Activated naive CD4-positive, alpha-beta T cell treated with anti-CD3 and anti-CD28 coated beads, Interleukin-2, amount 10 ng/mL, durations not matched to agents 7 days and 5 days (primary cell): Measurements from ENCODE around the gene SLC44A2.

Experiments
- CTCF ChIA-PET: fragments of 350-600 bp; sonication (Branson Sonifier 250); formaldehyde crosslinking; loops from one replicate; lab custom pipeline; 2021; ENCODE audit warnings: antibody characterized with exemption; lab: Charles Lee
- DNase-seq: peaks from one replicate; pipeline ENCODE4 v3.0.0-alpha.2; 2020
- H3K27ac Mint-ChIP-seq: one replicate; pipeline ENCODE4 v1.8.0; 2021; ENCODE audit warnings: mild to moderate bottlenecking, moderate library complexity, mixed read lengths
- H3K27me3 Mint-ChIP-seq: one replicate; pipeline ENCODE4 v1.8.0; 2021; ENCODE audit warnings: mild to moderate bottlenecking, mixed read lengths
- H3K36me3 Mint-ChIP-seq: one replicate; pipeline ENCODE4 v1.8.0; 2021; ENCODE audit warnings: mixed read lengths
- H3K4me1 Mint-ChIP-seq: one replicate; pipeline ENCODE4 v1.8.0; 2021; ENCODE audit warnings: mixed read lengths
- H3K4me3 Mint-ChIP-seq: one replicate; pipeline ENCODE4 v1.8.0; 2021; ENCODE audit warnings: mild to moderate bottlenecking, moderate library complexity, mixed read lengths
- H3K9me3 Mint-ChIP-seq: one replicate; pipeline ENCODE4 v1.8.0; 2021; ENCODE audit warnings: mixed read lengths

The SLC44A2 gene

GRCh38 chr19:10602330-10603083 is 22.8 kb upstream of the SLC44A2 start:
- CTCF ChIA-PET, result interaction anchor here (0.8 to 4.4 kb wide), 4 partner anchors 21 to 42 kb away, joined by 3 to 29 read pairs (median 4); no protein-coding TSS in a partner anchor
- no peaks in the 10 kb centered on the region for H3K9me3 Mint-ChIP-seq
- peaks cover 35% of the 10 kb centered on the region for H3K4me1 Mint-ChIP-seq
- H3K27ac Mint-ChIP-seq, result peak overlapping the region; percentile 100
- DNase-seq, result peak; percentile 91
- peaks cover 28% of the 10 kb centered on the region for H3K27me3 Mint-ChIP-seq
- peaks cover 12% of the 10 kb centered on the region for H3K36me3 Mint-ChIP-seq
- H3K4me3 Mint-ChIP-seq, result peak overlapping the region; percentile 99

GRCh38 chr19:10603084-10603872 is 22.1 kb upstream of the SLC44A2 start:
- CTCF ChIA-PET, result interaction anchor here (0.8 to 4.4 kb wide), 4 partner anchors 20 to 41 kb away, joined by 3 to 29 read pairs (median 8); no protein-coding TSS in a partner anchor
- Mint-ChIP-seq H3K27ac (peak overlapping the region; percentile 100), H3K27me3 (peaks cover 23% of the 10 kb centered on the region), H3K4me3 (peak overlapping the region; percentile 99), H3K9me3 (no peaks in the 10 kb centered on the region), H3K4me1 (peaks cover 35% of the 10 kb centered on the region), H3K36me3 (peaks cover 12% of the 10 kb centered on the region)
- DNase-seq, result peak; percentile 93

GRCh38 chr19:10603873-10604459 is 21.4 kb upstream of the SLC44A2 start:
- peaks cover 12% of the 10 kb centered on the region for H3K36me3 Mint-ChIP-seq
- peak overlapping the region; percentile 100 for H3K27ac Mint-ChIP-seq
- CTCF ChIA-PET, result interaction anchor here (1.2 to 4.4 kb wide), 3 partner anchors 19 to 40 kb away, joined by 4 to 29 read pairs (median 11); no protein-coding TSS in a partner anchor
- H3K27me3 Mint-ChIP-seq, result peaks cover 16% of the 10 kb centered on the region
- DNase-seq, result peak; percentile 50
- no peaks in the 10 kb centered on the region for H3K9me3 Mint-ChIP-seq
- peak overlapping the region; percentile 99 for H3K4me3 Mint-ChIP-seq
- peaks cover 35% of the 10 kb centered on the region for H3K4me1 Mint-ChIP-seq

- CTCF ChIA-PET, result interaction anchor here (2.3 to 4.4 kb wide), 2 partner anchors 23 to 40 kb away, joined by 11 to 29 read pairs; no protein-coding TSS in a partner anchor
Observed at GRCh38 chr19:10604460-10604980, 20.8 kb upstream of the SLC44A2 start.

GRCh38 chr19:10611907-10612306 is 13.4 kb upstream of the SLC44A2 start:
- Mint-ChIP-seq H3K4me1 (peaks cover 29% of the 10 kb centered on the region), H3K27ac (no peak overlapping the region), H3K36me3 (peaks cover 25% of the 10 kb centered on the region), H3K27me3 (no peaks in the 10 kb centered on the region), H3K9me3 (no peaks in the 10 kb centered on the region), H3K4me3 (no peak overlapping the region)
- CTCF ChIA-PET, result interaction anchor here (0.8 to 1.7 kb wide), 3 partner anchors 30 to 32 kb away, joined by 3 to 7 read pairs (median 6); no protein-coding TSS in a partner anchor
- no peak for DNase-seq

More at GRCh38 chr19:10604460-10604980, 20.8 kb upstream of the SLC44A2 start:
- Mint-ChIP-seq H3K36me3 (peaks cover 12% of the 10 kb centered on the region), H3K4me3 (peak overlapping the region; percentile 99), H3K9me3 (no peaks in the 10 kb centered on the region), H3K27ac (peak overlapping the region; percentile 100), H3K27me3 (peaks cover 15% of the 10 kb centered on the region), H3K4me1 (peaks cover 35% of the 10 kb centered on the region)
- peak; percentile 32 for DNase-seq

GRCh38 chr19:10612499-10613119 is 12.7 kb upstream of the SLC44A2 start:
- Mint-ChIP-seq H3K27me3 (no peaks in the 10 kb centered on the region), H3K4me1 (peaks cover 30% of the 10 kb centered on the region), H3K4me3 (no peak overlapping the region), H3K27ac (no peak overlapping the region), H3K9me3 (no peaks in the 10 kb centered on the region), H3K36me3 (peaks cover 25% of the 10 kb centered on the region)
- CTCF ChIA-PET, result interaction anchor here (1.3 to 1.7 kb wide), 3 partner anchors 31 to 32 kb away, joined by 3 to 7 read pairs (median 6); no protein-coding TSS in a partner anchor
- no peak for DNase-seq

- CTCF ChIA-PET, result no interaction called here
- peaks cover 36% of the 10 kb centered on the region for H3K4me1 Mint-ChIP-seq
- H3K9me3 Mint-ChIP-seq, result no peaks in the 10 kb centered on the region
- no peaks in the 10 kb centered on the region for H3K27me3 Mint-ChIP-seq
- no peak overlapping the region for H3K4me3 Mint-ChIP-seq
- H3K27ac Mint-ChIP-seq, result peak overlapping the region; percentile 81
- no peak for DNase-seq
- H3K36me3 Mint-ChIP-seq, result peaks cover 29% of the 10 kb centered on the region
Observed at GRCh38 chr19:10615429-10616023, 9.8 kb upstream of the SLC44A2 start.

- Mint-ChIP-seq H3K4me3 (no peak overlapping the region), H3K27me3 (no peaks in the 10 kb centered on the region), H3K36me3 (peaks cover 40% of the 10 kb centered on the region), H3K9me3 (no peaks in the 10 kb centered on the region), H3K27ac (peak overlapping the region; percentile 73), H3K4me1 (peaks cover 51% of the 10 kb centered on the region)
- no peak for DNase-seq
- CTCF ChIA-PET, result interaction anchor here (1.2 to 1.6 kb wide), 2 partner anchors 27 to 36 kb away, joined by 4 to 7 read pairs; no protein-coding TSS in a partner anchor
Observed at GRCh38 chr19:10617409-10618121, 7.8 kb upstream of the SLC44A2 start.

GRCh38 chr19:10618846-10619245 is 6.5 kb upstream of the SLC44A2 start:
- CTCF ChIA-PET, result interaction anchor here (0.7 to 1.1 kb wide), 2 partner anchors 10 to 26 kb away, joined by 3 read pairs; no protein-coding TSS in a partner anchor
- Mint-ChIP-seq H3K4me3 (no peak overlapping the region), H3K27ac (peak overlapping the region; percentile 33), H3K27me3 (no peaks in the 10 kb centered on the region), H3K36me3 (peaks cover 33% of the 10 kb centered on the region), H3K9me3 (no peaks in the 10 kb centered on the region), H3K4me1 (peaks cover 52% of the 10 kb centered on the region)
- no peak for DNase-seq

- CTCF ChIA-PET, result interaction anchor here (1.1 kb wide), 1 partner anchor 40 kb away, joined by 8 read pairs; no protein-coding TSS in a partner anchor
- peaks cover 27% of the 10 kb centered on the region for H3K36me3 Mint-ChIP-seq
- no peaks in the 10 kb centered on the region for H3K9me3 Mint-ChIP-seq
- no peaks in the 10 kb centered on the region for H3K27me3 Mint-ChIP-seq
- H3K4me1 Mint-ChIP-seq, result peaks cover 53% of the 10 kb centered on the region
- no peak overlapping the region for H3K4me3 Mint-ChIP-seq
- H3K27ac Mint-ChIP-seq, result no peak overlapping the region
- DNase-seq, result no peak
Observed at GRCh38 chr19:10620786-10621185, 4.6 kb upstream of the SLC44A2 start.

GRCh38 chr19:10621966-10622365 is 3.4 kb upstream of the SLC44A2 start:
- DNase-seq, result no peak
- Mint-ChIP-seq H3K4me3 (no peak overlapping the region), H3K27ac (peak overlapping the region; percentile 59), H3K27me3 (no peaks in the 10 kb centered on the region), H3K4me1 (peaks cover 53% of the 10 kb centered on the region), H3K36me3 (peaks cover 30% of the 10 kb centered on the region), H3K9me3 (no peaks in the 10 kb centered on the region)
- CTCF ChIA-PET, result interaction anchor here (0.6 to 1.0 kb wide), 2 partner anchors 22 to 39 kb away, joined by 3 to 4 read pairs; no protein-coding TSS in a partner anchor

- DNase-seq, result peak; percentile 62
- CTCF ChIA-PET, result no interaction called here
- peaks cover 47% of the 10 kb centered on the region for H3K4me1 Mint-ChIP-seq
- peak overlapping the region; percentile 2 for H3K4me3 Mint-ChIP-seq
- no peaks in the 10 kb centered on the region for H3K9me3 Mint-ChIP-seq
- no peaks in the 10 kb centered on the region for H3K27me3 Mint-ChIP-seq
- peak overlapping the region; percentile 88 for H3K27ac Mint-ChIP-seq
- H3K36me3 Mint-ChIP-seq, result peaks cover 36% of the 10 kb centered on the region
Observed at GRCh38 chr19:10624585-10624984, 768 bp upstream of the SLC44A2 start.
